ENCODE measurements around the gene USP32. TPM values are rescaled to one million over a fixed set of nuclear protein-coding genes. Genes with fewer than 3 reads are reported as not detected.

USP32 gene
- total and polyA plus RNA-seq, 4 experiments from 2014 or later = 2.6 to 36.2 (median 20.4) TPM

DNA sequence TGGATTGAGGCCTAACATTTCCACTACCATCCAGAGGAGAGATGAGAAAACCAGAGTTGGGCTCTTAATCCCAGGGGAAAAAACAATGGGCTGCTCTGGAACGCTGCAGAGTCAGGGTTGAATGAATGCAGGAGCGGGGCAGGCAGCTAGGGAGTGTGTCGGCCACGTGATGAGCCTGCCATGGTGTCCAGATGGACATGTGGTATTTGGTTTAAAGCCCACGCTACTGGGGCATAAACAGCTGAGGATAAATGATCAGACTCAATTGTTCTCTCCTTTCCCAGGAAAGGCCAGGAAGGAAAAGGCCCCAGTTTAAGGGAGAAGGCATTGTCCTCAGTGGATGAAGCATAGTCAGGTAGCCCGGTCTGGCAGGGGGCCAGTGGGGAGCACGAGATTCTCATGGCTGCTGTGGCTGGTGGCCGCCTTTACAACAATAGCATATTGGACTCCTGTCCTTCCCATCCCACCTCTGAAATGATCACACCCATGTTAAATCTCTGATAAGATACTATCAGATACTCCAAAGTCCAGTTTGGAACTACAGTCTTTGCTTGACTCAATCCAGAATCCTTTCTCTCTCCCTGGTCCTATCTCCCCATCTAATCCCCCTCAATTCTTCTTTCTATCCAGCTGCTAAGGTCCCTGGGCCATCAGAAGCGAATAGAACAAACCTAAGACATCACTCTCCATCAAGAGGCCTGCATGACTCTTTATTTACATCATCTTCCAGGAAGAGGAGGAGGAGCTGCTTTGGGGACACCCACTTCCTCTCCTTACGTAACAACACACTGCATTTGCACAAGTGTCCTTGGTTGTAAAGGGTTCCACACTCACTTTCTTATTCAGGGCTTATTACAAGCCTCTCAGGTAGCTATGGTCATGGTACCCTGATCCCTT, 221.8 kb downstream of the USP32 start:
- Histone ChIP-seq H3K9me3 (ENCODE audit: control insufficient read depth in 1 of 2, low read length in 2 of 2) (no peaks in the 10 kb centered on the region), H3K4me3 (ENCODE audit: low read length in 2 of 2) (no peak overlapping the region), H3K36me3 (ENCODE audit: insufficient read depth, low read length) (no peaks in the 10 kb centered on the region), H3K27ac (ENCODE audit: low read depth, low read length) (no peak overlapping the region), H3K4me1 (ENCODE audit: insufficient read depth, low read length) (peaks cover 24% of the 10 kb centered on the region), H3K27me3 (ENCODE audit: insufficient read depth, low read length) (no peaks in the 10 kb centered on the region)
- intact Hi-C loops (cut with micrococcal nuclease) = no loop called here
- CTCF ChIA-PET (ENCODE audit: partially characterized antibody) = interaction anchor here (0.8 to 1.4 kb wide), 4 partner anchors 19 to 30 kb away, joined by 3 read pairs; no protein-coding TSS in a partner anchor
- Mint-ChIP-seq H3K4me1 (peaks cover 15 to 32% (median 25%) of the 10 kb centered on the region in 4 donors), H3K27me3 (no peaks in the 10 kb centered on the region), H3K27ac (peak overlapping the region in 6 of 7 donors; percentile 16 to 80 (median 66)), H3K36me3 (no peaks in the 10 kb centered on the region), H3K9me3 (no peaks in the 10 kb centered on the region), H3K4me3 (peak overlapping the region in 1 of 8 donors; percentile 19)
- peak in 3 of 5 donors; percentile 22 to 27 (median 26) for DNase-seq
- POLR2A ChIA-PET (ENCODE audit: partially characterized antibody) = interaction anchor here (1.1 kb wide), 1 partner anchor 222 kb away, joined by 3 read pairs; the partner anchor contains the start of gene USP32

DNA sequence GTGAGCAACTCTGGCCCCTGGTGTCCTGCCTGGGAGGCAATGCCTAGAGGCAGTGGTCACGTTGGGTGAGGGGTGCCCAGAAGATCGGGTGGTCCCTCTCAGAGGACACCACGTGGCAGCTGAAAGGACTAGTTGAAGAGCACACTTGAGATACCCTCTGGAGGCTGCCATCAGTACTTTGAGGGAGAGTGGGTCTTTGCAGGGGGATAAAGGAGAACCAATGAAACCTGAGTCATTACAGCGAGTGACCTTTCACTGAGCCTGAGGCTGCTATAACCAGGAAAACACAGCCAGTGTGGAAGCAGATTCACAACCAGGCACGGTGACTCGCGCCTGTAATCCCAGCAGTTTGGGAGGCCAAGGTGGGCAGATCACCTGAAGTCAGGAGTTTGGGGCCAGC, 223.3 kb downstream of the USP32 start:
- ChIA-PET CTCF (ENCODE audit: partially characterized antibody) (no interaction called here), POLR2A (ENCODE audit: partially characterized antibody) (no interaction called here)
- H3K4me3 ChIP-seq (ENCODE audit: low read length in 2 of 2) = no peak overlapping the region
- peaks cover 24% of the 10 kb centered on the region for H3K4me1 ChIP-seq (ENCODE audit: insufficient read depth, low read length)
- no peaks in the 10 kb centered on the region for H3K27me3 Mint-ChIP-seq
- peaks cover 15 to 37% (median 27%) of the 10 kb centered on the region in 4 donors for H3K4me1 Mint-ChIP-seq
- H3K9me3 Mint-ChIP-seq = no peaks in the 10 kb centered on the region
- intact Hi-C loops (cut with micrococcal nuclease) = no loop called here
- DNase-seq = no peak
- no peaks in the 10 kb centered on the region for H3K36me3 ChIP-seq (ENCODE audit: insufficient read depth, low read length)
- no peaks in the 10 kb centered on the region for H3K9me3 ChIP-seq (ENCODE audit: control insufficient read depth in 1 of 2, low read length in 2 of 2)
- H3K36me3 Mint-ChIP-seq = no peaks in the 10 kb centered on the region
- H3K27me3 ChIP-seq (ENCODE audit: insufficient read depth, low read length) = no peaks in the 10 kb centered on the region
- no peak overlapping the region for H3K4me3 Mint-ChIP-seq
- peak overlapping the region in 2 of 7 donors; percentile 13 to 59 for H3K27ac Mint-ChIP-seq
- no peak overlapping the region for H3K27ac ChIP-seq (ENCODE audit: low read depth, low read length)

DNA sequence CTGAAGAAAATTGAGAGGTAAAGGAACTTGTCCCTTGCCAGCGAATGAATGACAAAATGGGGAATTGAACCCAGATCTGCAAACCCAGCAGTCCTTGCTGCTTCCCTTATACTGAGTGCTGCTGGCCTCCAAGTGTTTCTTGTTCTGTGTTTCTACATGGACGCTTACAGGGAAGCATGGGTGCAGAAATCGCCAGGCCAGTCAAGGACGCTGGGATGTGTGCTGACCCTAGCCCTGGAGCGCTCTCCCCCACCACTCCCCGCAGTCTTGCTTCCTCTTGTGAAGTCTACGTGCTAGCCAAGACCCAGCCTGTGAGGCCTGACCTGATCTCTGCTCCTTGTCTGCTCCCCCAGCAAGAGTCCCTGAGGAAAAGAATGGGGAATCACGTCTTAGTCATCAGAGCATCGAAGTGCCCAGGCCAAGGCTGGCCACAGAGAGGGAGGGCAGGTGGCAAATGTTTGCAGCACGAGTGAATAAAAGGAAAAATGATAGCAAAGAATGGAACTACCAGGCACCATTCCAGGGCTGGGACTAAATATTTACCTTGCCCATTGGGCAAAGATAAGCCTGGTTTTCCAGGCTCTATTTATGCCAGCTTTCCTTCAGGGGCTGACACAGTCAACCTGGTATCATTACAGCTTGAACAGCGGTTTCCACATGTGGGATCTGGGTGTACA, 224.7 kb downstream of the USP32 start:
- Mint-ChIP-seq H3K4me1 (peaks cover 15 to 40% (median 27%) of the 10 kb centered on the region in 4 donors), H3K27ac (peak overlapping the region in 1 of 7 donors; percentile 47), H3K4me3 (no peak overlapping the region), H3K9me3 (no peaks in the 10 kb centered on the region), H3K36me3 (no peaks in the 10 kb centered on the region), H3K27me3 (no peaks in the 10 kb centered on the region)
- DNase-seq = no peak
- H3K36me3 ChIP-seq (ENCODE audit: insufficient read depth, low read length) = no peaks in the 10 kb centered on the region
- no peaks in the 10 kb centered on the region for H3K9me3 ChIP-seq (ENCODE audit: control insufficient read depth in 1 of 2, low read length in 2 of 2)
- POLR2A ChIA-PET (ENCODE audit: partially characterized antibody) = no interaction called here
- CTCF ChIA-PET (ENCODE audit: partially characterized antibody) = no interaction called here
- intact Hi-C loops (cut with micrococcal nuclease) = no loop called here
- no peak overlapping the region for H3K27ac ChIP-seq (ENCODE audit: low read depth, low read length)
- peaks cover 24% of the 10 kb centered on the region for H3K4me1 ChIP-seq (ENCODE audit: insufficient read depth, low read length)
- no peak overlapping the region for H3K4me3 ChIP-seq (ENCODE audit: low read length in 2 of 2)
- no peaks in the 10 kb centered on the region for H3K27me3 ChIP-seq (ENCODE audit: insufficient read depth, low read length)

DNA sequence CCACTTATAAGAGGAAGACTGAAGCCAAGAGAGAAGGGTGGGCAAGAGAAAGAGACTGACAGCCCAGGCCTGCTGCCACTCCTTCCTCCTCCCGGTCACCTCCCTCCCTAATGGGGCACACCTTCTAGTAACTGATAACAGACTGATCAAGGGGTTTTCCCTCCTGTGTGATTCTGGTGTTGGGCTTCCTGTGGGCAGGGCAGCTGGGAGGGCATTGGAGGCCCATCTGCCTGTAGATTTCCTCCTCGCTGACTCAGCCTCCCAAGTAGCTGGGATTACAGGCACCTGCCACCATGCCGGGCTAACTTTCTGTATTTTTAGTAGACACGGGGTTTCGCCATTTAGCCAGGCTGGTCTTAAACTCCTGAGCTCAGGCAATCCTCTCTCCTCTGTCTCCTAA, 226.0 kb downstream of the USP32 start:
- no peak overlapping the region for H3K4me3 ChIP-seq (ENCODE audit: low read length in 2 of 2)
- no peaks in the 10 kb centered on the region for H3K36me3 ChIP-seq (ENCODE audit: insufficient read depth, low read length)
- peaks cover 22% of the 10 kb centered on the region for H3K4me1 ChIP-seq (ENCODE audit: insufficient read depth, low read length)
- H3K27ac ChIP-seq (ENCODE audit: low read depth, low read length) = no peak overlapping the region
- no peaks in the 10 kb centered on the region for H3K27me3 ChIP-seq (ENCODE audit: insufficient read depth, low read length)
- Mint-ChIP-seq H3K9me3 (no peaks in the 10 kb centered on the region), H3K4me1 (peaks cover 15 to 40% (median 25%) of the 10 kb centered on the region in 4 donors), H3K27ac (peak overlapping the region in 1 of 7 donors; percentile 37), H3K4me3 (no peak overlapping the region), H3K36me3 (no peaks in the 10 kb centered on the region), H3K27me3 (no peaks in the 10 kb centered on the region)
- no peaks in the 10 kb centered on the region for H3K9me3 ChIP-seq (ENCODE audit: control insufficient read depth in 1 of 2, low read length in 2 of 2)
- POLR2A ChIA-PET (ENCODE audit: partially characterized antibody) = no interaction called here
- no peak for DNase-seq
- intact Hi-C loops (cut with micrococcal nuclease) = no loop called here
- CTCF ChIA-PET (ENCODE audit: partially characterized antibody) = no interaction called here

DNA sequence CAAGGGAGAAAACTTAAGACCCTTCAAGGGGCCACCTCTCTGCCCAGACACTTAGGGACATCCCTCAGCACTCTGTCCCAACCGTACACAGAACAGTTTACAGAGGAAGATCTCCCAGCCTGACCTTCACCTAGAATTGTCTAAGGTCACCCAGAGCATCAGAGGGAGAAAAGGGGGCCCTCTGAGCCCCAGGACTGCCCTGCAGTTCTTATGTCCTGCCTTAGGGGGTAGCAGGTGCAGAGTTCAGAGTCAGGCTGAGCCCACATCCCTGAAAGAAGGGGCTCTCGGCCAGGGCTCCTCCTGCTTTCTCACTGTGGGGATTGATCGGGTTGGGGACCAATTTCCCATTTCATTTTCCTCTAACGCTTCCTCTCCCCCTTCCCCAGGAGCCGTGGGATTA, 226.7 kb downstream of the USP32 start:
- H3K27me3 Mint-ChIP-seq = peaks cover 0 to under 1% of the 10 kb centered on the region in 2 donors
- H3K27me3 ChIP-seq (ENCODE audit: insufficient read depth, low read length) = no peaks in the 10 kb centered on the region
- H3K36me3 ChIP-seq (ENCODE audit: insufficient read depth, low read length) = no peaks in the 10 kb centered on the region
- ChIA-PET CTCF (ENCODE audit: partially characterized antibody) (no interaction called here), POLR2A (ENCODE audit: partially characterized antibody) (no interaction called here)
- intact Hi-C loops (cut with micrococcal nuclease) = no loop called here
- no peak overlapping the region for H3K4me3 Mint-ChIP-seq
- H3K27ac ChIP-seq (ENCODE audit: low read depth, low read length) = no peak overlapping the region
- no peak overlapping the region for H3K4me3 ChIP-seq (ENCODE audit: low read length in 2 of 2)
- peaks cover 10 to 32% (median 18%) of the 10 kb centered on the region in 4 donors for H3K4me1 Mint-ChIP-seq
- H3K4me1 ChIP-seq (ENCODE audit: insufficient read depth, low read length) = peaks cover 15% of the 10 kb centered on the region
- no peaks in the 10 kb centered on the region for H3K36me3 Mint-ChIP-seq
- DNase-seq = no peak
- no peaks in the 10 kb centered on the region for H3K9me3 Mint-ChIP-seq
- no peaks in the 10 kb centered on the region for H3K9me3 ChIP-seq (ENCODE audit: control insufficient read depth in 1 of 2, low read length in 2 of 2)
- H3K27ac Mint-ChIP-seq = no peak overlapping the region

DNA sequence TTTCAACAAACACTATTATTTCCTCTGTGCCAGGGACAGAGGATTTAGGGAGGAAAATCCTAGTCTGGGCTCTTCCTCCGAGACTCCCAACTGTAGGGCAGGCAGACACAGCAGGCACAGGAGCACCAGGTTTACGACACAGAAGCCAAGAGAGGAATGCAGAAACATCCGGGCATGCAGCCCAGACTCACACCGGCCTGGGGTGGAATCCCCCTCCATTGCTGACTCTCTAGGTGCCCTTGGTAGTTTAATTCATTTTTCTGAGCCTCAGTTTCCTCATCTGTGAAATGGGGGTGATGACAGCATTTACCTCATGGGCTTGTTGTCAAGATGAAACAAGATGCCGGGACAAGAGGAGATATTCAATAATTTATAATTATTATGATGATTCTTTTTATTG, 227.2 kb downstream of the USP32 start:
- intact Hi-C loops (cut with micrococcal nuclease) = no loop called here
- Mint-ChIP-seq H3K36me3 (no peaks in the 10 kb centered on the region), H3K4me3 (no peak overlapping the region), H3K9me3 (no peaks in the 10 kb centered on the region), H3K27ac (no peak overlapping the region), H3K27me3 (peaks cover 0 to 6% of the 10 kb centered on the region in 2 donors), H3K4me1 (peaks cover 8 to 27% (median 13%) of the 10 kb centered on the region in 4 donors)
- H3K4me1 ChIP-seq (ENCODE audit: insufficient read depth, low read length) = peaks cover 10% of the 10 kb centered on the region
- CTCF ChIA-PET (ENCODE audit: partially characterized antibody) = no interaction called here
- no peak for DNase-seq
- H3K27me3 ChIP-seq (ENCODE audit: insufficient read depth, low read length) = no peaks in the 10 kb centered on the region
- no peaks in the 10 kb centered on the region for H3K9me3 ChIP-seq (ENCODE audit: control insufficient read depth in 1 of 2, low read length in 2 of 2)
- POLR2A ChIA-PET (ENCODE audit: partially characterized antibody) = no interaction called here
- no peaks in the 10 kb centered on the region for H3K36me3 ChIP-seq (ENCODE audit: insufficient read depth, low read length)
- H3K27ac ChIP-seq (ENCODE audit: low read depth, low read length) = no peak overlapping the region
- no peak overlapping the region for H3K4me3 ChIP-seq (ENCODE audit: low read length in 2 of 2)

DNA sequence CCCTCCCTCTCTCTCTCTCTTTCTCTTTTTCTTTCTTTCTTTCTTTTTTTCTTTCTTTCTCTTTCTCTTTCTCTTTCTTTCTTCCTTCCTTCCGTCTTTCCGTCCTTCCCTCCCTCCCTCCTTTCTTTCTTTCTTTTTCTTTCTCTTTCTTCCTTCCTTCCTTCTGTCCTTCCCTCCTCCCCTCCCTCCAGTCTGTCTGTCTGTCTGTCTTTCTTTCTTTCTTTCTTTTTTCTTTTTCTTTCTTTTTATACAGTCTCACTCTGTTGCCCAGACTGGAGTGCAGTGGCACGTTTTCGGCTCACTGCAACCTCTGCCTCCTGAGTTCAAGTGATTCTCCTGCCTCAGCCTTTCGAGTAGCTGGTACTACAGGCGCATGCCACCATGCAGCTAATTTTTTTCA, 227.8 kb downstream of the USP32 start:
- H3K36me3 Mint-ChIP-seq = no peaks in the 10 kb centered on the region
- no peaks in the 10 kb centered on the region for H3K9me3 ChIP-seq (ENCODE audit: control insufficient read depth in 1 of 2, low read length in 2 of 2)
- H3K4me1 ChIP-seq (ENCODE audit: insufficient read depth, low read length) = peaks cover 10% of the 10 kb centered on the region
- no peak overlapping the region for H3K4me3 ChIP-seq (ENCODE audit: low read length in 2 of 2)
- intact Hi-C loops (cut with micrococcal nuclease) = no loop called here
- CTCF ChIA-PET (ENCODE audit: partially characterized antibody) = no interaction called here
- H3K27ac Mint-ChIP-seq = no peak overlapping the region
- H3K27me3 ChIP-seq (ENCODE audit: insufficient read depth, low read length) = no peaks in the 10 kb centered on the region
- H3K36me3 ChIP-seq (ENCODE audit: insufficient read depth, low read length) = no peaks in the 10 kb centered on the region
- no peak for DNase-seq
- POLR2A ChIA-PET (ENCODE audit: partially characterized antibody) = no interaction called here
- no peak overlapping the region for H3K27ac ChIP-seq (ENCODE audit: low read depth, low read length)
- no peak overlapping the region for H3K4me3 Mint-ChIP-seq
- no peaks in the 10 kb centered on the region for H3K9me3 Mint-ChIP-seq
- peaks cover 8 to 25% (median 12%) of the 10 kb centered on the region in 4 donors for H3K4me1 Mint-ChIP-seq
- H3K27me3 Mint-ChIP-seq = peaks cover 0 to 7% of the 10 kb centered on the region in 2 donors
